Fibroblast of villous mesenchyme (primary cell): ENCODE results near the gene ADTRP. TPM values are rescaled to one million over a fixed set of nuclear protein-coding genes. Genes with fewer than 3 reads are reported as not detected.
A peak's percentile ranks its signal among the peaks of the same experiment; 100 is the strongest.

ENCODE experiments used
- DNase-seq: peaks from one replicate; pipeline ENCODE4 v3.0.0-alpha.2; 2010; ENCODE audit warnings: low read depth
- H3K4me3 ChIP-seq: 2 replicates; pipeline ENCODE4 v1.5.1; 2011; ENCODE audit warnings: low read depth, mild to moderate bottlenecking, low read length
- total RNA-seq: library from RNA; depleted of rRNA; stranded (reverse); fragments of >200 nt; gene quantifications from 2 replicates; pipeline ENCODE4 v1.2.3, GENCODE V29; 2012
- TF ChIP-seq, protein P1 (sequence below): IDR thresholded peaks from 2 replicates; pipeline ENCODE4 v1.5.1; 2012; ENCODE audit warnings: low read depth, mild to moderate bottlenecking, low read length; ENCODE audit not compliant: insufficient read depth

Gene ADTRP
- total RNA-seq, 1 donor, result 1.3 TPM

DNA sequence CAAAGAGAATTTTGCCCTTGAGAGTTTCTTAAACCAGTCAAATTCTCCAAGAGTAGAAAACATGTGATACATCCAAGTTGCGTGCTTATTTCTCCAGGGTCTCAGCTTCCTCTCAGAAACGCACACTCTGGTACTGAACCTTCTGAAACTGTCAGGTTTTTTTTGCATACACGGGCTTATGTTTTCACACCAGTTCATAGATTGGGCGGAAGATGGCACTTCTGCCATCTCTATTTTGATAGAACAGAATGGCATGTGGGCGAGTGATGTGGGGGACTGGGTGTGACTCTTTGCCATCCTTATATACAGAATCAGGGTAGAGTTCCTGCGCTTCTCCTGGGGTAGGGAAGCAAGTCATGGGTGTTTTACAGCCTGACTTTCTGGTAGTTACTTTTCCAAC, 56.4 kb downstream of the ADTRP start:
- H3K4me3 ChIP-seq, result no peak overlapping the region
- DNase-seq, result no peak
- TF ChIP-seq, protein P1, sequence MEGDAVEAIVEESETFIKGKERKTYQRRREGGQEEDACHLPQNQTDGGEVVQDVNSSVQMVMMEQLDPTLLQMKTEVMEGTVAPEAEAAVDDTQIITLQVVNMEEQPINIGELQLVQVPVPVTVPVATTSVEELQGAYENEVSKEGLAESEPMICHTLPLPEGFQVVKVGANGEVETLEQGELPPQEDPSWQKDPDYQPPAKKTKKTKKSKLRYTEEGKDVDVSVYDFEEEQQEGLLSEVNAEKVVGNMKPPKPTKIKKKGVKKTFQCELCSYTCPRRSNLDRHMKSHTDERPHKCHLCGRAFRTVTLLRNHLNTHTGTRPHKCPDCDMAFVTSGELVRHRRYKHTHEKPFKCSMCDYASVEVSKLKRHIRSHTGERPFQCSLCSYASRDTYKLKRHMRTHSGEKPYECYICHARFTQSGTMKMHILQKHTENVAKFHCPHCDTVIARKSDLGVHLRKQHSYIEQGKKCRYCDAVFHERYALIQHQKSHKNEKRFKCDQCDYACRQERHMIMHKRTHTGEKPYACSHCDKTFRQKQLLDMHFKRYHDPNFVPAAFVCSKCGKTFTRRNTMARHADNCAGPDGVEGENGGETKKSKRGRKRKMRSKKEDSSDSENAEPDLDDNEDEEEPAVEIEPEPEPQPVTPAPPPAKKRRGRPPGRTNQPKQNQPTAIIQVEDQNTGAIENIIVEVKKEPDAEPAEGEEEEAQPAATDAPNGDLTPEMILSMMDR, result no peak

DNA sequence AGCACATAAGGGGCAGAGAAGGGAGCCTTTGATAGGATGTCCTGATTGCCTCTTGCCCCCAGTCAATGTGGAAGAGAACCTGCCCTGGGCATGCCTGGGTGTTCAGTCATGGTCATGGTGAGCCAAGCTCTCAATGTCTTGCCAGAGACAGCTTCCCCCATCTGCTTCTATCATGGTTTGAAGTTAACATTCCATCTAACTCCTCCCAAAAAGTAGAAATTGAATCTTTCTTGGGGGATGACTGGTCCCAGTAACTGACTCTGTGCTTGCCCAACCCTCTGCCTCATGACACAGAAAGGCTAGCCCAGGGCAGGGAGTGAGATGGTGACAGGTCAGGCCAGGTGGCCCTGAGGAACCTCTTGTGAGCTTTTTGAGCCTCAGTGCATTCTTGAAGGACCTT, 60.1 kb downstream of the ADTRP start:
- no peak for DNase-seq
- H3K4me3 ChIP-seq, result no peak overlapping the region
- TF ChIP-seq, protein P1, result no peak

DNA sequence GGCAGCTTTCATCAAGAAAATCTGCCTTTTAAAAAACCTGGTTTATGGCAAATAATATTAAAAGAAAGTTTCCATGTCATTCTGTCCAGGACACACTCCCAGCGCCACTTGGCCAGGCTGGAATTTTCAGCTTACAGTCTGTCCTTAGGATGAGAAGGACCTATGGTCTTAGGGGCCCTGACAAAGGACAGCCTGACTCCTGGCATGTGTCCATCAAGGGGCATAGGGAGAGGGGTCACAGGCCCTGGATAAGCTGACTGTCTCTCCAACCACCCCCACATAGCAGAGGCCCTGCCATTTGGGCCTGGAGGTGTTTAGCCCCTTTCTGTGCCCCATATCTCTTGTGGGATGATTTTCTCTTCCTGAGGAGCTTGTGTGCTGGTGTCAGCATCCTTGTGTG, 60.6 kb downstream of the ADTRP start:
- TF ChIP-seq, protein P1, result no peak
- no peak overlapping the region for H3K4me3 ChIP-seq
- no peak for DNase-seq

DNA sequence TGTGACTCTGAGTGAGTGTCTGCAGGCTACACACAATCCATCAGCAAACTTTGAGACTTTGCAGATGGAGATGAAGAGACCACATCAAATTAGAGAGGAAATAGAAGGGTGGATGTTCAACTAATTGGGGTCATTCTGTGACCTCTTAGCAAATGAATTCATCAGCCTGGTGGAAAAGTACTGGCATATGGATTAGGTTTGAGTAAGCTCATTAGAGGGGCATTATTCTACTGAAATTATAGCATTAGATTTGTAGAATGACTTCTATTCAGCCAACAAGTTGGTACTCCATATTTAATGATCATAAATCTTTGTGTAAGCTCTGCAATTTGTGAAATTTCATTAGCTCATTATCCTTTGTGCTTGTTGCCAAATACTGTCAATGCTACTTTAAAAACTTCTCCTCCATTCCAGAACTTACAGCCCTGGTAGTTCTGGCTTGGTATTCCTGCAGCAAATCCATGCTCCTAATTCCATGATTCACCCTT, 63.8 kb downstream of the ADTRP start:
- no peak overlapping the region for H3K4me3 ChIP-seq
- no peak for DNase-seq
- TF ChIP-seq, protein P1, result no peak

DNA sequence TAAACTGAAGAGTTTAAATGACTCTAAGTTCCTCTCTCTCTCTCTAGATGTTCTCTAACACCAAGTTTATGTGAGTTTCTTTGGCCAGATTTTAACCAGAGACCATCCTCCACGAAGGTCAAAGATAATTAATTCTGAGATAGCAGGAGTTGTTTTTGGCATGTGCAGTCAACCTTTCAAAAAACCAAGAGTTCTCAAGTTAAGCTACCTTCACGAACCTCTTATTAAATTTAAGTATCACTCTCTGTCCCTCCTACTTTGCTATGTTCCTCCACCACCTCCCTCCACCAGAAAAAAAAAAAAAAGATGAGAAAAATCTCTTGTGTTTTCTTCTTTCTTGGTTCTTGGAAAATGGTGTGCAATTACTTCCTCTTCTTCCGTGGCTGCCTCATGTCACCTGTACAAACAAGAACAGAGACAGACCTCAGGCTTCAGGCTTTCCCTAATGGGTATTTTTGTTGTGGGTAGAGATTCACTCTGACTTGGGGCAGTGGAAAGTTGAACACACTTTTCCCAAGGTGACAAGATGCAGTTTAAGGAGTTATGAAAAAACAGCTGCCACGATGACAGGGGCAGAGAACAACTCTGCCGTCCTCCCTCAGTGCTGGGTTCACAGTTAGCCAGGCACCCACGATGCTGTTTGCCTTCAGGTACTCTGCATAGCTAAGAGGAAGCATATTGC, 64.3 kb downstream of the ADTRP start:
- no peak overlapping the region for H3K4me3 ChIP-seq
- DNase-seq, result no peak
- TF ChIP-seq, protein P1, result no peak

DNA sequence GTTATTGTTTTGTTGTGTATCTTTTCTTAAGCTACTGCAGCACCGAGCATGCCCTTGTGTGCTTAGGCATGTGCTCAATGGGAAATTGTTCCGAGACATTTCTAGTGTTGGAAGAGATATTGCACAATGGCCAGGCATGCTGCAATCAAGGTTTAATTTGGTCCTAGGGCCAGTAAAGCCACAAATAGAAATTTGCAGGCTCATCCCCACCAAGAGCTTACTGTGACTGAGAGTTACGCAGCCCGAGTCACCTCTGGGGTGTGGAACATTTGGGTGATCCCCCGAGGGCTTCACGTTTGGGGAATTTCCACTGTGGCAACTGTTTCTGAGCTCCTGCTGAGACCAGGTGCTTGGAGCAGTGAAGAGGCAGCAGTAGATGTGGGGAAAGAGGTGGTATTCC, 65.8 kb downstream of the ADTRP start:
- H3K4me3 ChIP-seq, result no peak overlapping the region
- peak; percentile 76 for DNase-seq
- TF ChIP-seq, protein P1, result no peak

DNA sequence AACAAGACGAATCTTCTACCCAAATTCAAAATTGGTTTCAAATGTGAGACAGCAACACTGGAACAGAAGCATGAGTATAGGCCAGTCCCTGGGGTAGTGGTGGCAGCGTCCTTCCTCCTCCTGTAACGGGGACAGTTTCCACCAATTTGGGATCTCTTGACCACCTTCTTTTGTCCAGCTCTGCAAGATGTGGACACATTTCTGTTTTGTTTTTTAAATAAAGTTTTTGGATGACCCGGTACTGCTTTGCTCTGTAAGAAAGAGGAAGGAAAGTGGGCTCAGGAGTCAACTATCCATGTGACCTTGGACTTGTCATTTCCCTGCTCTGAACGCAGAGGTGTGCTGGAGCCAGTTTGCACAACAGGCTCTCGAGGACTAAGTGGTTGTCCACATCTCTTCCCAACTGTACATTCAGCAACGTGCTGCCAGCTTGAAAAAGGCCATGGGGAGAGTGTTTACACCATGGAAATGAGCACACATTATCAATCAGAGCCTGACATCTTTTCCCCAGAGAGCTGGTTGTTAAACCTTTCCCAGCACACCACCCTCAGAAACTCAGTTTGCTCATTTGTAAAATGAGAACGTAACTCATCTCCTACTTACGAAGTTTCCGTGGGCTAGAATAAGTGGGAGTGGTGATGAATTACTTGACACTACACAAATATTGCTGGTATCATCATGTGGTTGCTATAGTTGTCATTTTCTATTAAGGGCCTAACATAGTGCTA, 66.5 kb downstream of the ADTRP start:
- DNase-seq, result no peak
- no peak overlapping the region for H3K4me3 ChIP-seq
- TF ChIP-seq, protein P1, result no peak
